Fibroblast of villous mesenchyme (primary cell): ENCODE measurements around the gene TOMM70. TPM values are rescaled to one million over a fixed set of nuclear protein-coding genes. Genes with fewer than 3 reads are reported as not detected.
A peak's percentile ranks its signal among the peaks of the same experiment; 100 is the strongest.

Experiments
- DNase-seq: peaks from one replicate; pipeline ENCODE4 v3.0.0-alpha.2; 2010; ENCODE audit warnings: low read depth
- H3K4me3 ChIP-seq: 2 replicates; pipeline ENCODE4 v1.5.1; 2011; ENCODE audit warnings: low read depth, mild to moderate bottlenecking, low read length
- total RNA-seq: library from RNA; depleted of rRNA; stranded (reverse); fragments of >200 nt; gene quantifications from 2 replicates; pipeline ENCODE4 v1.2.3, GENCODE V29; 2012
- TF ChIP-seq, protein P1 (sequence below): IDR thresholded peaks from 2 replicates; pipeline ENCODE4 v1.5.1; 2012; ENCODE audit warnings: low read depth, mild to moderate bottlenecking, low read length; ENCODE audit not compliant: insufficient read depth

TOMM70 gene
- total RNA-seq, 1 donor: 65.2 TPM

DNA sequence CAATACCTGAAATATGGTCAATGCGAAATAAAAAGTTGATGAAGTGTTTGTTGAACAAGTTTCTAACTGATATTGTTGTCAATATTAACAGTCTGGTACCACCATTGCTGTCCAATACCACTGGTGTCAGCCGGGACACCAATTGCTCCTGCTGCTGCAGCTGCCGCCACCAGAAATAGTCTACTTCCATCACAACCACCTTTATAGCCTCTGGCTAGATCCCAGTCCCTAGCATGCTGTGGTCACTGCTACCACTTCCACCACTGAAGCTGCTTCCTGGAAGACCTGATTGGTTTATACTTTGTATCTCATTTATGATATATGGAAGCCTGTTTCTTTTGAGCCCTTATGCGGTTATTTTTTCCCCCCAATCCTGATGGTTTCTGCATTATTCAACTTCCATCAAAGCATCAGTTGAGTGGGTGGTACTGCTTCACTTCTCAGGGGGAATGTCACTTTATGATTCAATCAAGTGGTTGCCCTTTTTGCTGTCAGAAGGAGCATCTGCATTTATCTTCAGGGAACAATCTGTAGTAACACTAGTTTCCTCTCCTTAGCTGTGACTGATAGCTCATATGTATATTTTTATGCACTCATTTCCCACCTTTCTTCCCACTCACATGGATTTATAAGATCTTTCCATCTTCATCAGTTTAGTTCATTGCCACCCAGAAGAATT lies 12.2 kb upstream of the TOMM70 start:
- DNase-seq: no peak
- TF ChIP-seq, protein P1, sequence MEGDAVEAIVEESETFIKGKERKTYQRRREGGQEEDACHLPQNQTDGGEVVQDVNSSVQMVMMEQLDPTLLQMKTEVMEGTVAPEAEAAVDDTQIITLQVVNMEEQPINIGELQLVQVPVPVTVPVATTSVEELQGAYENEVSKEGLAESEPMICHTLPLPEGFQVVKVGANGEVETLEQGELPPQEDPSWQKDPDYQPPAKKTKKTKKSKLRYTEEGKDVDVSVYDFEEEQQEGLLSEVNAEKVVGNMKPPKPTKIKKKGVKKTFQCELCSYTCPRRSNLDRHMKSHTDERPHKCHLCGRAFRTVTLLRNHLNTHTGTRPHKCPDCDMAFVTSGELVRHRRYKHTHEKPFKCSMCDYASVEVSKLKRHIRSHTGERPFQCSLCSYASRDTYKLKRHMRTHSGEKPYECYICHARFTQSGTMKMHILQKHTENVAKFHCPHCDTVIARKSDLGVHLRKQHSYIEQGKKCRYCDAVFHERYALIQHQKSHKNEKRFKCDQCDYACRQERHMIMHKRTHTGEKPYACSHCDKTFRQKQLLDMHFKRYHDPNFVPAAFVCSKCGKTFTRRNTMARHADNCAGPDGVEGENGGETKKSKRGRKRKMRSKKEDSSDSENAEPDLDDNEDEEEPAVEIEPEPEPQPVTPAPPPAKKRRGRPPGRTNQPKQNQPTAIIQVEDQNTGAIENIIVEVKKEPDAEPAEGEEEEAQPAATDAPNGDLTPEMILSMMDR: no peak
- H3K4me3 ChIP-seq: no peak overlapping the region

DNA sequence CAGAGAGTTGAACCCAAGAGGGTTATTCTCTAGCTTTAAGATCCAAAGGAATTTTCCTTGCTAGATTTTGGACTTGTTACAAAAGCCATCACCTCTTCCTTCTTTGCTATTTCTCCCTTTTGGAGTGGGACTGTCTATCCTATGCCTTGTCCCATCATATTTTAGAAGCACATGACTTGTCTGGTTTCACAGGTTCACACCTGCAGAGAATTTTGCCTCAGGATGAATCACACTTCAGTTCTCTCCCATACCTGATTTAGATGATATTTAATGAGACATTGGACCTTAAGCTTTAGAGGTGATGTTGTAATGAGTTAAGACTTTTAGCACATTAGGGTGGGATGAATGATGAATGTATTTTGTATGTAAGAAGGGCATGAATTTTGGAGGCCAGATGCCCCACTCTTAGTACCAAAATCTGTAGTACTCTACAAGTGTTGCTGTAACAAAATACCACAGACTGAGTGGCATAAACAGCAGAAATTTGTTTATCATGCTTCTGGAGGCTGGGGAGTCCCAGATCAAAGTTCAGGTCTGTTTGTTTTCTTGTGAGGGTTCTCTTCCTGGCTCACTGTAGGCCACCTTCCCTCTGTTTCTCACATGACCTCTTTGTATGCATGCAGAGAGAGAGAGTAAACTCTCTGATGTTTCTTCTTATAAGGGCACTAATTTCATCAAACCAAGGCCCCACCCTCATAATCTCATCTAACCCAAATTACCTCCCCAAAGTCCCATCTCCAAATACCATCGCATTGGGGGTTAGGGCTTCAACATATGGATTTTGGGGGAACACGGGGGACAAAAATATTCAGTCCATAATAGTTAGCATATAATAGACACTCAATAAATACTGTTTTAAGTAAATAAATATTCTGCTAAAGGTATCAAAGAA lies 10.4 kb upstream of the TOMM70 start:
- TF ChIP-seq, protein P1: no peak
- DNase-seq: no peak

DNA sequence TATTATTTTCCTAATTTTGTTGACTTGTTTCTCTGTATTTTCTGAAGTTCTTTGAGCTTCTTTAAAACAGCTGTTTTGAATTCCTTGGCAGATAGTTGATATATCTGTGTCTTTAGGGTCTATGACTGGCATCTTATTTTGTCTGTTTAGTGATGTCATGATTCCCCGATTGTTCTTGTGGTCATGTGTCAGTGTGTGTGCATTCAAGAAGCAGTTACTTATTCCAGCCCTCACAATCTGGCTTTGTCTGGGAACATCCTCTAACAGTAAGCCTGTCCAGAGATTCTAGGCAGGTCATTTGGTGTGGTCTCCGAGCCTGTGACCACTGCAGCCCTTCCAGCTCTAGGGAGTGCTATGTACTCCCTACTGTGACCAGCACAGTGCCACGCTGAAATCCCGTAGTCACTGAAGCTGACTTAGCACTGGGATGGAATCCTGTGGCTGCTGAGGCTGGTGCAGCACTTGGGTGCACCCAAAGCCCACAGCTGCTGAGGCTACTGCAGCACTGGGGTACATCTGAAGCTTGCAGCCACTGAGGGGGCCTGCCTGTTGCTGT lies 7.2 kb upstream of the TOMM70 start:
- H3K4me3 ChIP-seq: no peak overlapping the region
- DNase-seq: no peak
- TF ChIP-seq, protein P1: no peak

More for the DNA sequence above, 10.4 kb upstream of the TOMM70 start:
- H3K4me3 ChIP-seq: no peak overlapping the region

DNA sequence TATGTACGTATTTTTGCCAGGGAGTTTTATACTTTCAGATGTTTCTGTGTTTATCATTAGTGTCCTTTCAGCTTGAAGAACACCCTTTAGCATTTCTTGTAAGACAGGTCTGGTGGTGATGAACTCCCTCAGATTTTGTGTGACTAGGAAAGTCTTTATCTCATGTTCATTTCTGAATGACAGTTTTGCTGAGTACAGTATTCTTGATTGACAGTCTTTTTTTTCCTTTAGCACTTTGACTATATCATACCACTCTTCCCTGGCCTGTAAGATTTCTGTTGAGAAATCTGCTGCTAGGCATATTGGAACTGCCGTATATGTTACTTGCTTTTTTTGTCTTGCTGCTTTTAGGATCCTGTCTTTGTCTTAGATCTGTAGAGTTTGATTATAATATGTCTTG lies 6.3 kb upstream of the TOMM70 start:
- TF ChIP-seq, protein P1: no peak
- no peak overlapping the region for H3K4me3 ChIP-seq
- DNase-seq: no peak

DNA sequence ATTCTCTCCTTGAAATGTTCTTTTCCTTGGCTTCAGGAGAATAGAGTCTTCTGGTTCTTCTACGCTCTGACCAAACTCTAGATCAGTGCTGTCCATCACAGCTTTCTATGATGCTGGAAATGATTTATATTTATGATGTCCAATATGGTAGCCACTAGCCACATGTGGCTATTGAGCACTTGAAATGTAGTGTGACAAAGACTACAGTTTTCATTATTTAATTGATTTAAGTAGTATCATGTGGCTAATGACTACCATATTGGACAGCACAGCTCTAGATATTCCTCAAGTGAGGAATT lies 3.3 kb upstream of the TOMM70 start:
- DNase-seq: no peak
- TF ChIP-seq, protein P1: no peak
- H3K4me3 ChIP-seq: no peak overlapping the region

DNA sequence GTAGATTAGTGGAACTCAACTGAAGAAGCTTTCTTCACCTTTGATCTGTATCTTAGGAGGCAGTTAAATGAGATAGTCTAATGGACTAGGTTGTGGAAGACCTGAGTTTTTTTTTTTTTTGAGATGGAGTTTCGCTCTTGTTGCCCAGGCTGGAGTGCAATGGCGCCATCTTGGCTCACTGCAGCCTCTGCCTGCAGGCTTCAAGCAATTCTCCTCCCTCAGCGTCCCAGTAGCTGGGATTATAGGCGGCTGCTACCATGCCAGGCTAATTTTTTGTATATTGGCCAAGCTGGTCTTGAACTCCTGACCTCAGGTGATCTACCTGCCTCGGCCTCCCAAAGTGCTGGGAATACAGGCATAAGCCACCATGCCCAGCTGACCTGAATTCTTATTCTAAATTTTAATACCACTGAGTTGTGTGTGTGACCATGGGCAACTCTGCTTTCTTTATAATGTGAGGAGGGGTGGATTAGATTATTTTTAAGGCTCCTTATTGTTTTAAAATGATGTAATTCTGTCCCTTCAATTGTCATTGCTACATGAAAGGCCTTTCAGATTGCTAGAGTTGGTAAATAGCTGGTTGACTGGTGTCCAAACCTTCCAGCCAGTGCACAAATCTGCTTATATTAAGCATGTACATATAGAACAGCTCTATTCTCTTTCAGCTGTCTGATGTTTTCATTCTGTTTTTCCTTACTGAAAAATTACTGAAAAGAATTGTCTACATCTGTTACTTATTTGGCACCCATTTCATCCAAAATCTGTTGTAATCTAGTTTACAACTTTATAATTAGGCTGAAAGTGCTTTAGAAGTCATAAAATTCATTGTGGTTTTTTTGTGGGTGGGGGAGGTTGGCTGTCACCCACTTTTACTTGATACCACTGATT lies 2.7 kb upstream of the TOMM70 start:
- peak overlapping the region; percentile 94 for H3K4me3 ChIP-seq
- DNase-seq: peak; percentile 16
- TF ChIP-seq, protein P1: no peak
